HUES6 (cell line): Measurements from ENCODE around the gene MAD1L1.

Source experiments
- H3K27ac ChIP-seq: 2 replicates; pipeline ENCODE4 v1.7.0; 2013; ENCODE audit warnings: low read depth, mild to moderate bottlenecking, low read length, inconsistent platforms
- H3K27me3 ChIP-seq: 2 replicates; pipeline ENCODE4 v1.6.1; 2013; ENCODE audit warnings: low read length; ENCODE audit not compliant: control insufficient read depth, insufficient read depth
- H3K36me3 ChIP-seq: 2 replicates; pipeline ENCODE4 v1.6.1; 2013; ENCODE audit warnings: low read length; ENCODE audit not compliant: control insufficient read depth, insufficient read depth
- H3K4me1 ChIP-seq: 2 replicates; pipeline ENCODE4 v1.6.1; 2013; ENCODE audit warnings: low read length; ENCODE audit not compliant: control insufficient read depth, insufficient read depth
- H3K4me3 ChIP-seq: 2 replicates; pipeline ENCODE4 v1.5.1; 2013; ENCODE audit warnings: low read depth, low read length
- H3K9ac ChIP-seq: one replicate; pipeline ENCODE4 v1.6.1; 2013; ENCODE audit warnings: mild to moderate bottlenecking, low read length
- H3K9me3 ChIP-seq: 2 replicates; pipeline ENCODE4 v1.6.1; 2013; ENCODE audit warnings: low read depth, low read length; ENCODE audit not compliant: control insufficient read depth, insufficient read depth

MAD1L1 gene

DNA sequence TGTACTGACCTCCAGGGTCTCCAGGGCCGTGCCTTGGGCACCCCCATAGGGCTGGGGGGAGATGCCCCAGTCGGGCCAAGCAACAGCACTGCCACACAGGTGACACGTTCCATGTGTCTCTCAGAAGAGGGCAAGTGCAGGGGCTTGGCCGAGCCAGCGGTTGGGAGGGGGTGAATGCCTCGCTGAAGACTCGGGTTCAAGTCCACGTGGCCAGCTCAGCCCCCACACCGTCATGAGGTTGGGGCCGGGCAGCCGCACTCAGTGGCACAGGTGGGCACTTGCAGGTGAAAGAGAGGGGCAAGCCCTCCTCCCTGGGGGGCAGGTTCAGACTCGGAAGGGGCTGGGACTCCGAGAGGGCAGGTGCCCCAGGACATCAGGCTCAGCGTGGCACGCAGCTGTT lies 153.8 kb downstream of the MAD1L1 start:
- H3K27ac ChIP-seq = no peak overlapping the region
- no peak overlapping the region for H3K4me3 ChIP-seq
- H3K27me3 ChIP-seq = no peaks in the 10 kb centered on the region
- H3K9ac ChIP-seq = no peak overlapping the region
- H3K36me3 ChIP-seq = peaks cover 15% of the 10 kb centered on the region; the same call in 1 of the 2 replicates
- peaks cover 19% of the 10 kb centered on the region; the same call in 1 of the 2 replicates for H3K4me1 ChIP-seq
- no peaks in the 10 kb centered on the region for H3K9me3 ChIP-seq

DNA sequence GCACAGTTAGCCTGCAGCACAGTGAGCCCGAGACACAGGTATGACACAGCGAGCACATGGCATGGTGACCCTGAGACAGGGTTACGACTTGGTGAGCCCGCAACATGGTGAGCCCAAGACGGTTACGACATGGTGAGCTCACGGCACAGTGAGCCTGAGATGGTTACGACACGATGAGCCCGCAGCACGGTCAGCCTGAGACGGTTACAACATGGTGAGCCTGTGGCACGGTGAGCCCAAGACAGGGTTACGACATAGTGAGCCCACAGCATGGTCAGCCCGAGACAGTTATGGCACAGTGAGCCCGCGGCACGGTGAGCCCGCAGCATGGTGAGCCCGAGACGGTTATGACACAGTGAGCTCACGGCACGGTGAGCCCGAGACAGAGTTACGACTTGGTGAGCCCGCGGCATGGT lies 156.1 kb downstream of the MAD1L1 start:
- H3K27ac ChIP-seq = no peak overlapping the region
- H3K4me1 ChIP-seq = peaks cover 10% of the 10 kb centered on the region; the same call in 1 of the 2 replicates
- H3K4me3 ChIP-seq = no peak overlapping the region
- H3K27me3 ChIP-seq = no peaks in the 10 kb centered on the region
- peaks cover 14% of the 10 kb centered on the region; the same call in 1 of the 2 replicates for H3K36me3 ChIP-seq
- H3K9ac ChIP-seq = no peak overlapping the region
- H3K9me3 ChIP-seq = no peaks in the 10 kb centered on the region

DNA sequence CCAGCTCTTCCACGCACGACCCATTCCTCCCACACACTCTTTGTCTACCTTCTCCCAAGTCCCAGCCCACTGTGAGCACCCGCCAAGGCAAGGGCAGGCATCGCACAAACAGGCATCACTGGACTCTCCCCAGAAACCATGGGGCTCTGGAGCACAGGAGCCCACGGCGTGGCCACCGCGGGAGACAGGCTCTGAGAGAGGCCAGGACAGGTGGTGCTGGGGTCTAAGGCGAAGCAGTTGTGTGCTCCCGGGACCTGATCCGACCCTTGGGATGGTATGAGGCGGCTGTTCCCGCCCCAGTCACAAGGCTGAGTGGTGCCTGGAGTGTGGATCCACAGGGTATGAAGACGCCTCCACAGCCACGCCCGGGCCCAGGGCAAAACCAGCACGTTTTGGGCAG lies 156.9 kb downstream of the MAD1L1 start:
- Histone ChIP-seq H3K27ac (no peak overlapping the region), H3K27me3 (no peaks in the 10 kb centered on the region), H3K4me3 (no peak overlapping the region), H3K36me3 (peaks cover 14% of the 10 kb centered on the region; the same call in 1 of the 2 replicates), H3K9me3 (no peaks in the 10 kb centered on the region), H3K4me1 (peaks cover 10% of the 10 kb centered on the region; the same call in 1 of the 2 replicates), H3K9ac (no peak overlapping the region)

DNA sequence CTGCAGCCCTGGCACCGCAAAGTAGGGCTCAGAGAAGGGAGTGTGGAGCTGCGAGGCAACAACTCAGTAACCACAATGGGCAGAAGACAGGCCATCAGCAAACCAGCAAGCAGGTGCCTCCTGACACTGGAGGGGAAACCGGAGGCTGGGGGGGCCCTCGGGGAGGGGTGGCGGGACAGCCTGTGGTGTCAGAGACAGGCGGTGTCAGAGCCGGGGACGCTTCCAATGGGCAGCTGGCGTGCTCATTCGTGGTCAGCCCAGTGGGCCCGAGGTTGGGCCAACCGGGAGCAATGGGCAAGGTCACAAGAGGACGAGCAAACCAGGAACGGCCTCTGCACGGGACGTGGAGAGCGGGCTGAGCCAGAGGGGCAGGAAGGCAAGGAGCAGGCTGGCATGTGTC lies 158.1 kb downstream of the MAD1L1 start:
- Histone ChIP-seq H3K36me3 (peaks cover 14% of the 10 kb centered on the region; the same call in 1 of the 2 replicates), H3K27me3 (no peaks in the 10 kb centered on the region), H3K4me1 (peaks cover 5% of the 10 kb centered on the region; the same call in 1 of the 2 replicates), H3K9me3 (no peaks in the 10 kb centered on the region), H3K9ac (no peak overlapping the region), H3K27ac (no peak overlapping the region), H3K4me3 (no peak overlapping the region)

- no peak overlapping the region for H3K9ac ChIP-seq
- H3K27ac ChIP-seq = no peak overlapping the region
- H3K4me1 ChIP-seq = no peaks in the 10 kb centered on the region; the same call in 1 of the 2 replicates
- H3K36me3 ChIP-seq = peaks cover 24% of the 10 kb centered on the region
- no peaks in the 10 kb centered on the region for H3K9me3 ChIP-seq
- no peaks in the 10 kb centered on the region for H3K27me3 ChIP-seq
- H3K4me3 ChIP-seq = no peak overlapping the region
These were observed 159.9 kb downstream of the MAD1L1 start for GRCh38 chr7:2072798-2073197.

DNA sequence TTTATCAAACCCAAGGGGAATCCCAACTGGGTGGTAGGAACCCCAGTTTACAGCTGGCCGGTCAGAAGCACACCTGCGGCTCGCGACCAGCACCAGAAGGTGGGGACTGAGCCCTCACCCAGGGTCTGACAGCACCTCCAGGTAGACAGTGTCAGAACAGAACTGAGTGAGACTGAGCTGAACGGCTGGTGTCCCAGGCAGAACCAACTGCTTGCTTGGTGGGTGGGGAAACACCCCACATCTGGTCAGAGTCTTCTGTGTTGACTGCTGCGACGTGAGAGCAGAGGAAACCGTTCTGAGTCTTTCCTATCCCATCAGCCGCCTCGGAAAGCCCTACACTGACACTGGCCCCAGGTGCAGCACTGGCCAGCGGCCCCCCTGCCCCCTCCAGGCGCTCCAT lies 160.7 kb downstream of the MAD1L1 start:
- Histone ChIP-seq H3K27ac (no peak overlapping the region), H3K9ac (no peak overlapping the region), H3K36me3 (peaks cover 30% of the 10 kb centered on the region), H3K27me3 (no peaks in the 10 kb centered on the region), H3K4me1 (no peaks in the 10 kb centered on the region; the same call in 1 of the 2 replicates), H3K9me3 (no peaks in the 10 kb centered on the region), H3K4me3 (no peak overlapping the region)

DNA sequence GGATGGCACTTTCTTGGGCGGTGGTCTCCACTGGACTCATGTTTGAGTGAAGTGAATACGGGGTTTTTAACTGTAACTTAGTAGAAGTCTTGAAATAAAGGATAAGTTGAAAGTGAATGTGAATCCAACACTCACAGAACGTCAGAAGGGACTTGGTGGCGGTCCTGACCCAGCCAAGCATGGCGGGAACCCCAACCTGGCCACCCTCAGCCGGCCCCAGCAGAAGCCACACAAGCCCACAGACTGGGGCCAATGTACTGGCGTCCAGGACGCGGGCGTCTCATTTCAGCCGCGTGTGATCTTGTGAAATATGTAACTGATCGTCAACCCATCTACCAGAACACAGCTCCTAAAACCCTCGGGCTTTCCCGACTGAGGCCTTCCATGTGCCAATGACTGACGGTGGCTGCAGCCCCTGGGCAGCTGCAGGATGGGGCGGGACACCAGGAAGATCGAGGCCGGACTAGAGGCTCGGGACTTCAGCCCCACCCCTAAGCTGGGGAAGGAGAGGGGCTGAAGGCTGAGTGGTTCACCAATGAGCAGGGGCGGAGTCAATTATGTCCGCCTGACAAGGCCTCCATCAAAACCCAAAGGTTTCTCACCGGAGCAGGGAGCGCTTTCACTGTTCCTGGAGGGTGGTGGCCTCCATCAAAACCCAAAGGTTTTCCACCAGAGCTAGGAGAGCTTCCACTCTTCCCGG lies 161.5 kb downstream of the MAD1L1 start:
- Histone ChIP-seq H3K36me3 (peaks cover 23% of the 10 kb centered on the region), H3K4me1 (no peaks in the 10 kb centered on the region; the same call in 1 of the 2 replicates), H3K4me3 (no peak overlapping the region), H3K9ac (no peak overlapping the region), H3K27ac (no peak overlapping the region), H3K27me3 (no peaks in the 10 kb centered on the region), H3K9me3 (no peaks in the 10 kb centered on the region)

- no peak overlapping the region for H3K9ac ChIP-seq
- no peaks in the 10 kb centered on the region for H3K9me3 ChIP-seq
- peaks cover 21% of the 10 kb centered on the region for H3K36me3 ChIP-seq
- H3K27me3 ChIP-seq = no peaks in the 10 kb centered on the region
- no peaks in the 10 kb centered on the region; the same call in 1 of the 2 replicates for H3K4me1 ChIP-seq
- H3K4me3 ChIP-seq = no peak overlapping the region
- no peak overlapping the region for H3K27ac ChIP-seq
These were observed 162.5 kb downstream of the MAD1L1 start for GRCh38 chr7:2070151-2070763.

DNA sequence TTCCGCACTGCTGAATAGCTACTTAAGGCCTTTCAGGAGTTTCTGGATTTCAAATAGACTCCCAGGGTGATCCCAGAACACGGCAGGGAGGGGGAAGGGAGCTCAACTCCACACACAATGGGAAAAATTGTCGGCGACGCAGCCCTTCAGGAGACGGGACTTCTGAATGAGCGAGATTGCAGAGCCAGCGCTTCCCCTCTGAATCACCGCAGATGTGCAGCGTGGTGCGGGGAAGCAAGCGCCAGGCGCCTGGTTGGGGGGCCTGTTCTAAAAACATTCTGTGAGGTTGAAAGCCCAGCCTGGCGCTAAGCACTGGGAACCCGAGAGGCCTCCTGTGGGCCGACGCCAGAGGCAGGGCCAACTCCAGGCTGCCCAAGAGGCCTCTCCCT lies 163.3 kb downstream of the MAD1L1 start:
- Histone ChIP-seq H3K36me3 (peaks cover 24% of the 10 kb centered on the region), H3K27me3 (no peaks in the 10 kb centered on the region), H3K9ac (no peak overlapping the region), H3K27ac (no peak overlapping the region), H3K4me1 (no peaks in the 10 kb centered on the region; the same call in 1 of the 2 replicates), H3K9me3 (no peaks in the 10 kb centered on the region), H3K4me3 (no peak overlapping the region)

- no peaks in the 10 kb centered on the region; the same call in 1 of the 2 replicates for H3K4me1 ChIP-seq
- H3K9me3 ChIP-seq = no peaks in the 10 kb centered on the region
These were observed 163.9 kb downstream of the MAD1L1 start for GRCh38 chr7:2068693-2069471.

More at GRCh38 chr7:2068693-2069471, 163.9 kb downstream of the MAD1L1 start:
- H3K4me3 ChIP-seq = no peak overlapping the region
- H3K27me3 ChIP-seq = no peaks in the 10 kb centered on the region
- no peak overlapping the region for H3K27ac ChIP-seq
- peaks cover 28% of the 10 kb centered on the region for H3K36me3 ChIP-seq
- no peak overlapping the region for H3K9ac ChIP-seq
